Parathyroid adenoma (tissue), 2 donors: ENCODE data around the gene ZEB2.

Experiments
- H2AFZ ChIP-seq: fragments of 300-600 bp; sonication (generic); one replicate; pipeline ENCODE4 v1.7.0; 2017; ENCODE audit warnings: antibody characterized with exemption, mild to moderate bottlenecking
- H3K27ac ChIP-seq: fragments of 300-600 bp; sonication (generic); one replicate; pipeline ENCODE4 v1.7.0; 2017
- H3K27me3 ChIP-seq: fragments of 300-600 bp; sonication (generic); one replicate; pipeline ENCODE4 v1.7.0; 2017; ENCODE audit warnings: low read length; ENCODE audit not compliant: control insufficient read depth, insufficient read depth
- H3K36me3 ChIP-seq: fragments of 300-600 bp; sonication (generic); one replicate; pipeline ENCODE4 v1.7.0; 2017; ENCODE audit warnings: low read length; ENCODE audit not compliant: control insufficient read depth, insufficient read depth
- H3K4me1 ChIP-seq: fragments of 300-600 bp; sonication (generic); one replicate; pipeline ENCODE4 v1.7.0; 2017; ENCODE audit warnings: control low read depth
- H3K4me2 ChIP-seq: fragments of 300-600 bp; sonication (generic); one replicate; pipeline ENCODE4 v1.7.0; 2017; ENCODE audit warnings: low read length
- H3K4me3 ChIP-seq: fragments of 300-600 bp; sonication (generic); one replicate; pipeline ENCODE4 v1.7.0; 2017; ENCODE audit warnings: low read depth, low read length
- H3K79me2 ChIP-seq: fragments of 300-600 bp; sonication (generic); one replicate; pipeline ENCODE4 v1.7.0; 2017; ENCODE audit warnings: control low read depth
- H3K9ac ChIP-seq: fragments of 300-600 bp; sonication (generic); one replicate; pipeline ENCODE4 v1.7.0; 2017; ENCODE audit warnings: mild to moderate bottlenecking
- H3K9me3 ChIP-seq: fragments of 300-600 bp; sonication (generic); one replicate; pipeline ENCODE4 v1.7.0; 2017; ENCODE audit warnings: low read length; ENCODE audit not compliant: control insufficient read depth
- TF ChIP-seq, protein P1 (sequence below): fragments of 300-600 bp; sonication (generic); IDR thresholded peaks from one replicate; pipeline ENCODE4 v1.7.0; 2017; ENCODE audit warnings: antibody characterized with exemption, mild to moderate bottlenecking
- donor health status: primary hyperparathyroidism.

Gene ZEB2

DNA sequence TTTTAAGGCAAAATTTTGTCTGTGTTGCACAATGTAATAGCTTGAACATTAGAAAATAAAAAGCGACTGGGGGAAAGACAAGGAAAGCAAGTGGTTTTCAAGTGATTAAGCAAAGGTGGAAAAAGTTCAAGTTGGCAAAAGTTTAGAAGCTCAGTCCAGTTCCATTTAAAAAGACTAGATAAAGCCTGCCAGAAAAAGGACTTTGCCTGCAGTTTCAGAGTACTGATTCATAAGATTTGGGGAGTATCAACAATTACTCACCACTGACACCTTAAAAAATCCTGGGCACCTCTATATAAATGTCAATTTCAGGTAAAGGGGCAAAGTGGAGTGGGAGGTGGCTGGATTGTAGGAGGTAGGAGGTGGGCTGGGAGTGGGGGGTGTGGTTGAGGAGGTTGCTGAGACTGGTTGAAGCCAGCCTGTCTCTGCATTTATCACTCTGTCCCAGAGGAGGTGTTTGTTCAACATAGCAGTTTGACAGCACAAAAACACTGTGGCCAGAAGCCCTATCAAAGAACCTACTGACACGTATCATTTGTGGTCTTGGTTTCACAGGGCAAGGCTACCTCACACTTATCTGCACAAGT lies 14.6 kb downstream of the ZEB2 start:
- Histone ChIP-seq H2AFZ (no peak overlapping the region), H3K4me3 (no peak overlapping the region), H3K79me2 (no peaks in the 10 kb centered on the region), H3K27ac (no peak overlapping the region), H3K9me3 (no peaks in the 10 kb centered on the region), H3K27me3 (peaks cover 3% of the 10 kb centered on the region), H3K4me1 (no peaks in the 10 kb centered on the region), H3K36me3 (no peaks in the 10 kb centered on the region), H3K9ac (no peak overlapping the region), H3K4me2 (no peak overlapping the region)
- TF ChIP-seq, protein P1, sequence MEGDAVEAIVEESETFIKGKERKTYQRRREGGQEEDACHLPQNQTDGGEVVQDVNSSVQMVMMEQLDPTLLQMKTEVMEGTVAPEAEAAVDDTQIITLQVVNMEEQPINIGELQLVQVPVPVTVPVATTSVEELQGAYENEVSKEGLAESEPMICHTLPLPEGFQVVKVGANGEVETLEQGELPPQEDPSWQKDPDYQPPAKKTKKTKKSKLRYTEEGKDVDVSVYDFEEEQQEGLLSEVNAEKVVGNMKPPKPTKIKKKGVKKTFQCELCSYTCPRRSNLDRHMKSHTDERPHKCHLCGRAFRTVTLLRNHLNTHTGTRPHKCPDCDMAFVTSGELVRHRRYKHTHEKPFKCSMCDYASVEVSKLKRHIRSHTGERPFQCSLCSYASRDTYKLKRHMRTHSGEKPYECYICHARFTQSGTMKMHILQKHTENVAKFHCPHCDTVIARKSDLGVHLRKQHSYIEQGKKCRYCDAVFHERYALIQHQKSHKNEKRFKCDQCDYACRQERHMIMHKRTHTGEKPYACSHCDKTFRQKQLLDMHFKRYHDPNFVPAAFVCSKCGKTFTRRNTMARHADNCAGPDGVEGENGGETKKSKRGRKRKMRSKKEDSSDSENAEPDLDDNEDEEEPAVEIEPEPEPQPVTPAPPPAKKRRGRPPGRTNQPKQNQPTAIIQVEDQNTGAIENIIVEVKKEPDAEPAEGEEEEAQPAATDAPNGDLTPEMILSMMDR, result no peak

DNA sequence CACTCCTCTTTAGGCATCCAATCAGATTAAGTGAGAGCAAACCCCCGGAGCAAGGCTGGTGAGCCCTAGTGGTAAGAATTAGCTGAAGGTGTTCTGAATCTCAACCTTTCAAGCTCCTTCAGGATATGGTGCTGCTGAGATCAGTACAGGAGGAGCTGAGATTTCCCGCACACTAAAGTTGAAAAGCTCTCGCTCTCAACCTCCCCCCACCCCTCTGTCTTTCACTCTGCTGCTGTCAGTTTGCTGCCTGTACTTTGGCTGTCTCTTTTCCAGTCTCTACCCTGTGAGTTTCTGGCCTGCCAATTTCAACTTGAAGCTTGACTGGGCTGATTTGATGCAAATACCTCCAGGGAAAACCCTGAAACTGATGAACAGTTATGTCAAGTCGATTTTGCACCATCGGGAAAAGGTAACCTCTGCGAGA lies 15.7 kb downstream of the ZEB2 start:
- H3K27ac ChIP-seq, result no peak overlapping the region
- TF ChIP-seq, protein P1, result no peak
- H3K9me3 ChIP-seq, result no peaks in the 10 kb centered on the region
- no peaks in the 10 kb centered on the region for H3K36me3 ChIP-seq
- H3K27me3 ChIP-seq, result peaks cover 3% of the 10 kb centered on the region
- no peak overlapping the region for H3K4me2 ChIP-seq
- no peak overlapping the region for H2AFZ ChIP-seq
- no peak overlapping the region for H3K9ac ChIP-seq
- H3K4me1 ChIP-seq, result no peaks in the 10 kb centered on the region
- H3K4me3 ChIP-seq, result no peak overlapping the region
- no peaks in the 10 kb centered on the region for H3K79me2 ChIP-seq

DNA sequence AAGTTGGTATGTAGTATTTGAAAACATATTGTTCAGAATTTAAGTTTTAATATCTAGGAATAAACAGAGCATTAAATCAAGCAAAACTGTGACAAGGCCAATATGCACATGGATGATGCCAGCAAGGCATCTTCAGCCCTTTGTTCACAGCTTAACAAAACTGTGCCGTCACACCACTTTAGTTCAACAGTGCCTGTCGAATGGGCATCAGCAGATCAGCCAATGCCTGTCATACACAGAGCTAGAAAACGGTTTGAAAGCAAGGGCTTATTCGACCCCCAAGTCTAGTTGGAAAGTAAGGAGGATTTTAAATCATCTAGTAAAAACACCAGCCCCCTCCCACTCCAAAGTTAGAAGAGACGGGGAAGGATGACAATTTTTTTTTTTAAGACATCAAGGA lies 16.7 kb downstream of the ZEB2 start:
- TF ChIP-seq, protein P1, result no peak
- peaks cover 3% of the 10 kb centered on the region for H3K27me3 ChIP-seq
- no peak overlapping the region for H2AFZ ChIP-seq
- no peaks in the 10 kb centered on the region for H3K9me3 ChIP-seq
- no peaks in the 10 kb centered on the region for H3K79me2 ChIP-seq
- no peak overlapping the region for H3K27ac ChIP-seq
- H3K36me3 ChIP-seq, result no peaks in the 10 kb centered on the region
- no peak overlapping the region for H3K4me2 ChIP-seq
- no peaks in the 10 kb centered on the region for H3K4me1 ChIP-seq
- H3K4me3 ChIP-seq, result no peak overlapping the region
- no peak overlapping the region for H3K9ac ChIP-seq

DNA sequence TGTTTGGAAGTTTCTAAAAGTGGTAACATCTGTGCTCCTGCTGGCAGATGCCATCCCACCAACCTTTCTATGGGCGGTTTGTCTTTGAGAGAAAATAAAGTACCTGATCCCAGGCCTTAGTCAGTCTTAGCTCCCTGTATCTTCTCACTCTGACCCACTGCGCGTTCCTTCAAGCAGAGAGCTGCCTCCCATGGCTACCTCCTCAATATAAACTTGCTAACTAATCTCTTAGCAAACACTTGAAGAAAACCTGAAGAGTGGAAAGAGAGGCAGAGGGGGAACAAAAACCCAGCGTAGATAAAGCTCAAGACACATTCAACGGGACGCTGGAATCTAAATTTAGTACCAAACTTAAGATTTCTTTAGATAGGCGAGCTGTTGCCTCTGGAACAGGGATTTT lies 17.6 kb downstream of the ZEB2 start:
- H3K27ac ChIP-seq, result no peak overlapping the region
- no peak overlapping the region for H3K9ac ChIP-seq
- no peak overlapping the region for H2AFZ ChIP-seq
- H3K79me2 ChIP-seq, result no peaks in the 10 kb centered on the region
- no peak overlapping the region for H3K4me2 ChIP-seq
- H3K36me3 ChIP-seq, result no peaks in the 10 kb centered on the region
- H3K27me3 ChIP-seq, result no peaks in the 10 kb centered on the region
- H3K4me1 ChIP-seq, result no peaks in the 10 kb centered on the region
- no peaks in the 10 kb centered on the region for H3K9me3 ChIP-seq
- TF ChIP-seq, protein P1, result no peak
- H3K4me3 ChIP-seq, result no peak overlapping the region

DNA sequence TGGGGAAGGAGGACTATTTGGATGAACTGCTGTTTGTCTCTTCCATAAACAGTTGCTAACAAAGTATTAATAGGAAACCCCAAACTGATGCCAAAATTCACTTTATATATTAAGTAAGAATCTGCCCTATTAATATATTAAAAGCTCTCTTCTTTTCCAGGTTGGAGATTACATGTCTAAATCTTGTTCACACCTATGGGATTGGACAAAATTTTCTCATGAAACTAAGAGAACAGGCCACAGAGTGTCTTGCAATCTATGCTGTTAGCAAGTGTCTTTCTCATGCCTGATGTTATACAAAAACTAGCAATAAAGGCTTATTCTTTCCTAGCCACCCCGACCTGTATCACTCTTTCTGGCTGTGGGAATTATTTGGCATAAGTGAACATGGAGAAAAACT lies 18.3 kb downstream of the ZEB2 start:
- TF ChIP-seq, protein P1, result no peak
- H3K4me1 ChIP-seq, result no peaks in the 10 kb centered on the region
- H3K9ac ChIP-seq, result no peak overlapping the region
- H3K27ac ChIP-seq, result no peak overlapping the region
- H3K4me3 ChIP-seq, result no peak overlapping the region
- no peak overlapping the region for H2AFZ ChIP-seq
- no peaks in the 10 kb centered on the region for H3K27me3 ChIP-seq
- H3K9me3 ChIP-seq, result no peaks in the 10 kb centered on the region
- no peaks in the 10 kb centered on the region for H3K79me2 ChIP-seq
- no peaks in the 10 kb centered on the region for H3K36me3 ChIP-seq
- no peak overlapping the region for H3K4me2 ChIP-seq
